H9 (cell line): Measurements from ENCODE around the gene RDH5. TPM values are rescaled to one million over a fixed set of nuclear protein-coding genes. Genes with fewer than 3 reads are reported as not detected.

Source experiments
- DNase-seq: peaks from one replicate; pipeline ENCODE4 v3.0.0-alpha.2; 2017
- H2AFZ ChIP-seq: one replicate; pipeline ENCODE4 v1.6.1; 2013; ENCODE audit warnings: mild to moderate bottlenecking, low read length, control low read depth, moderate library complexity
- H2AK5ac ChIP-seq: 2 replicates; pipeline ENCODE4 v1.6.1; 2013; ENCODE audit warnings: low read length, control low read depth, mixed read lengths; ENCODE audit not compliant: insufficient read length
- H2BK120ac ChIP-seq: one replicate; pipeline ENCODE4 v1.6.1; 2013; ENCODE audit warnings: low read depth, mild to moderate bottlenecking, low read length, control low read depth, inconsistent platforms; ENCODE audit not compliant: poor library complexity, severe bottlenecking
- H2BK12ac ChIP-seq: 2 replicates; pipeline ENCODE4 v1.6.1; 2013; ENCODE audit warnings: low read length, control low read depth, mixed read lengths, low read depth; ENCODE audit not compliant: insufficient read length
- H2BK15ac ChIP-seq: 2 replicates; pipeline ENCODE4 v1.6.1; 2013; ENCODE audit warnings: low read depth, low read length, control low read depth
- H2BK20ac ChIP-seq: one replicate; pipeline ENCODE4 v1.6.1; 2013; ENCODE audit warnings: low read depth, mild to moderate bottlenecking, low read length, control low read depth, inconsistent platforms; ENCODE audit not compliant: poor library complexity, severe bottlenecking
- H2BK5ac ChIP-seq: 2 replicates; pipeline ENCODE4 v1.6.1; 2013; ENCODE audit warnings: low read length, control low read depth, mixed read lengths; ENCODE audit not compliant: insufficient read length
- H3K14ac ChIP-seq: 2 replicates; pipeline ENCODE4 v1.6.1; 2013; ENCODE audit warnings: low read length, control low read depth; ENCODE audit not compliant: insufficient read depth
- H3K18ac ChIP-seq: 2 replicates; pipeline ENCODE4 v1.6.1; 2013; ENCODE audit warnings: low read depth, mild to moderate bottlenecking, mixed read lengths, low read length, control low read depth; ENCODE audit not compliant: insufficient read length
- H3K23ac ChIP-seq: 2 replicates; pipeline ENCODE4 v1.6.1; 2013; ENCODE audit warnings: low read length, control low read depth, mixed read lengths, low read depth; ENCODE audit not compliant: insufficient read length
- H3K23me2 ChIP-seq: 2 replicates; pipeline ENCODE4 v1.6.1; 2013; ENCODE audit warnings: low read depth, mild to moderate bottlenecking, mixed read lengths, low read length, control low read depth; ENCODE audit not compliant: insufficient read length, poor library complexity, severe bottlenecking
- H3K27ac ChIP-seq: 2 replicates; pipeline ENCODE4 v1.5.1; 2013; ENCODE audit warnings: low read length, control low read depth, mixed read lengths, low read depth; ENCODE audit not compliant: insufficient read length
- H3K27me3 ChIP-seq: 2 replicates; pipeline ENCODE4 v1.6.1; 2013; ENCODE audit warnings: low read length, control low read depth, inconsistent platforms; ENCODE audit not compliant: insufficient read depth
- H3K4ac ChIP-seq: 2 replicates; pipeline ENCODE4 v1.6.1; 2013; ENCODE audit warnings: low read depth, mild to moderate bottlenecking, control low read depth, inconsistent platforms, low read length, moderate library complexity
- H3K4me1 ChIP-seq: 2 replicates; pipeline ENCODE4 v1.6.1; 2013; ENCODE audit warnings: low read length, control low read depth, inconsistent platforms; ENCODE audit not compliant: insufficient read depth
- H3K4me2 ChIP-seq: 2 replicates; pipeline ENCODE4 v1.6.1; 2013; ENCODE audit warnings: low read length, control low read depth, mixed read lengths; ENCODE audit not compliant: insufficient read length, insufficient read depth
- H3K56ac ChIP-seq: 2 replicates; pipeline ENCODE4 v1.6.1; 2013; ENCODE audit warnings: low read depth, mild to moderate bottlenecking, mixed read lengths, low read length, control low read depth; ENCODE audit not compliant: insufficient read length
- H3K79me1 ChIP-seq: 2 replicates; pipeline ENCODE4 v1.6.1; 2013; ENCODE audit warnings: low read depth, mild to moderate bottlenecking, moderate library complexity, low read length, control low read depth, inconsistent platforms; ENCODE audit not compliant: insufficient read depth, poor library complexity, severe bottlenecking
- H3K79me2 ChIP-seq: 2 replicates; pipeline ENCODE4 v1.6.1; 2013; ENCODE audit warnings: low read length, control low read depth, inconsistent platforms; ENCODE audit not compliant: insufficient read depth
- H3K9ac ChIP-seq: 2 replicates; pipeline ENCODE4 v1.6.1; 2013; ENCODE audit warnings: low read length, control low read depth, mixed read lengths; ENCODE audit not compliant: insufficient read length; ENCODE audit errors: extremely low read depth
- H3K9me3 ChIP-seq: one replicate; pipeline ENCODE4 v1.6.1; 2013; ENCODE audit warnings: low read depth, low read length, inconsistent platforms; ENCODE audit not compliant: control insufficient read depth
- H3T11ph ChIP-seq: one replicate; pipeline ENCODE4 v1.6.1; 2013; ENCODE audit warnings: mild to moderate bottlenecking, low read length, control low read depth, inconsistent platforms
- H4K20me1 ChIP-seq: one replicate; pipeline ENCODE4 v1.6.1; 2013; ENCODE audit not compliant: control insufficient read depth, insufficient read length, insufficient read depth
- H4K5ac ChIP-seq: 2 replicates; pipeline ENCODE4 v1.6.1; 2013; ENCODE audit warnings: low read depth, mild to moderate bottlenecking, mixed read lengths, low read length, control low read depth; ENCODE audit not compliant: insufficient read length
- H4K8ac ChIP-seq: replicated peaks from 2 replicates; pipeline ENCODE4 v1.6.1; 2013; ENCODE audit warnings: low read length, control low read depth, mixed read lengths, low read depth; ENCODE audit not compliant: insufficient read length
- H4K91ac ChIP-seq: 2 replicates; pipeline ENCODE4 v1.6.1; 2013; ENCODE audit warnings: low read depth, mild to moderate bottlenecking, moderate library complexity, mixed read lengths, low read length, control low read depth; ENCODE audit not compliant: insufficient read length
- H3K27ac Mint-ChIP-seq, 3 experiments: 2 replicates in 2 of 3; 3 replicates in 1 of 3; pipeline ENCODE4 v1.8.0; 2020 to 2021; ENCODE audit warnings: mixed read lengths in 3 of 3, mild to moderate bottlenecking in 1 of 3, moderate library complexity in 1 of 3
- H3K27me3 Mint-ChIP-seq: 2 replicates; pipeline ENCODE4 v1.8.0; 2021; ENCODE audit warnings: low read depth, mild to moderate bottlenecking, moderate library complexity, mixed read lengths
- H3K36me3 Mint-ChIP-seq, 3 experiments: 2 replicates in 2 of 3; 3 replicates in 1 of 3; pipeline ENCODE4 v1.8.0; 2020 to 2021; ENCODE audit warnings: low read depth in 3 of 3, mixed read lengths in 3 of 3; ENCODE audit not compliant: insufficient read depth in 1 of 3
- H3K4me1 Mint-ChIP-seq, 2 experiments: 2 replicates each; pipeline ENCODE4 v1.8.0; 2020; ENCODE audit warnings: mixed read lengths in 2 of 2
- H3K4me3 Mint-ChIP-seq, 2 experiments: 2 replicates in 1 of 2; 3 replicates in 1 of 2; pipeline ENCODE4 v1.8.0; 2020 to 2021; ENCODE audit warnings: mild to moderate bottlenecking in 2 of 2, mixed read lengths in 2 of 2, moderate library complexity in 1 of 2
- H3K9me3 Mint-ChIP-seq, 2 experiments: 2 replicates in 1 of 2; 3 replicates in 1 of 2; pipeline ENCODE4 v1.8.0; 2020; ENCODE audit warnings: mild to moderate bottlenecking in 2 of 2, mixed read lengths in 2 of 2, moderate library complexity in 1 of 2
- WGBS: extraction: QIAGEN DNeasy Blood & Tissue Kit; methylation state at CpG from one replicate; pipeline ENCODE4 v1.1.7; 2013; ENCODE audit warnings: missing lambda C conversion rate, low lambda C conversion rate, mixed read lengths; ENCODE audit not compliant: insufficient read length; ENCODE audit errors: extremely low coverage; 5-methylcytosine and 5-hydroxymethylcytosine counted together
- total RNA-seq: library from RNA; stranded (reverse); gene quantifications from 2 replicates; pipeline ENCODE4 v1.2.1, GENCODE V29; 2021
- TF ChIP-seq, protein P1 (sequence below): fragments of 200-600 bp; sonication (generic); conservative IDR thresholded peaks from 3 replicates; pipeline ENCODE4 v1.8.0; 2021; ENCODE audit warnings: antibody characterized with exemption, mild to moderate bottlenecking

RDH5 gene
- total RNA-seq, 1 experiment from 2014 or later: 6.6 TPM

DNA sequence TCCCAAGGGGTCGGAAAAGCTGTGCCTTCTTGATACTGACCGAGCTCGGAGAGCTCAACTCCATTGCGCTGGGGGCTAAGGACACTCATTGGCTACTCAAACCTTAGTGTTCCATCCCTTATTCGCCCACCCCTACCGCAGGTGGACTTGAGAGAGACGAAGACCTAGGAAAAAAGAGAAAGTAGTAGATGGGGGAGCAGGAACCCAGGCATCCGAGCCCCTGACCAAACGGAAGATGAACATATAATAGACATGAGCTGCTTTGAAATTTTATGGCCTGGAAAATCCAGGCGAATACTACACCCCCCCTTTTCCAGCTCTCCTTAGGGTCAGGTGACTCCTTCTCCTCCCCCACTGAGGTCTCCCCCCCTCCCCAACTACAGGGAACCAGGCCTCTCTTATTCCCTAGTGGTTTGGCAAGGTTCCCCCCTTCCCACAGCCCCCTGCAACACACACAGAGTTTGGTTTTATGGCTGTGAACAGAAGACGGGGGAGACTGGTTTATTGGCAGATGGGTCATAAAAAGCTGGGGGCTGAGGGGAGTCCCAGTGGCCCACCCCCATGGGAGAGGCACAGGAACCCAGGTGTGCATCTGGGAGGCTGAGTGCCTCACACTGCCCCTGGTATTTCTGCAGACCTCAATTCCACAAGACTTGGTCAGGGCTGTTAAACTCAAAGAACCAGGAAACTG lies 24.3 kb downstream of the RDH5 start:
- H3K27me3 Mint-ChIP-seq: peaks cover 8% of the 10 kb centered on the region
- TF ChIP-seq, protein P1, sequence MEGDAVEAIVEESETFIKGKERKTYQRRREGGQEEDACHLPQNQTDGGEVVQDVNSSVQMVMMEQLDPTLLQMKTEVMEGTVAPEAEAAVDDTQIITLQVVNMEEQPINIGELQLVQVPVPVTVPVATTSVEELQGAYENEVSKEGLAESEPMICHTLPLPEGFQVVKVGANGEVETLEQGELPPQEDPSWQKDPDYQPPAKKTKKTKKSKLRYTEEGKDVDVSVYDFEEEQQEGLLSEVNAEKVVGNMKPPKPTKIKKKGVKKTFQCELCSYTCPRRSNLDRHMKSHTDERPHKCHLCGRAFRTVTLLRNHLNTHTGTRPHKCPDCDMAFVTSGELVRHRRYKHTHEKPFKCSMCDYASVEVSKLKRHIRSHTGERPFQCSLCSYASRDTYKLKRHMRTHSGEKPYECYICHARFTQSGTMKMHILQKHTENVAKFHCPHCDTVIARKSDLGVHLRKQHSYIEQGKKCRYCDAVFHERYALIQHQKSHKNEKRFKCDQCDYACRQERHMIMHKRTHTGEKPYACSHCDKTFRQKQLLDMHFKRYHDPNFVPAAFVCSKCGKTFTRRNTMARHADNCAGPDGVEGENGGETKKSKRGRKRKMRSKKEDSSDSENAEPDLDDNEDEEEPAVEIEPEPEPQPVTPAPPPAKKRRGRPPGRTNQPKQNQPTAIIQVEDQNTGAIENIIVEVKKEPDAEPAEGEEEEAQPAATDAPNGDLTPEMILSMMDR: no peak
- H3K9me3 Mint-ChIP-seq: no peaks in the 10 kb centered on the region
- no peak for DNase-seq
- Histone ChIP-seq H3K9me3 (no peaks in the 10 kb centered on the region), H3K9ac (peak overlapping the region; percentile 27), H4K5ac (no peak overlapping the region), H3K23ac (no peak overlapping the region), H3K56ac (no peak overlapping the region), H4K20me1 (no peaks in the 10 kb centered on the region), H2BK20ac (no peak overlapping the region), H3K4me2 (peak overlapping the region; percentile 72), H3K79me2 (peaks cover 6% of the 10 kb centered on the region; the same call in 1 of the 2 replicates), H3T11ph (no peak overlapping the region), H3K23me2 (peaks cover 29% of the 10 kb centered on the region), H2BK5ac (no peak overlapping the region), H3K14ac (no peak overlapping the region), H3K27ac (no peak overlapping the region), H4K8ac (no peak overlapping the region), H3K4ac (no peak overlapping the region), H3K27me3 (no peaks in the 10 kb centered on the region), H2AK5ac (no peak overlapping the region), H3K79me1 (peaks cover 3% of the 10 kb centered on the region), H3K18ac (no peak overlapping the region), H2BK120ac (no peak overlapping the region), H2AFZ (no peak overlapping the region), H2BK15ac (no peak overlapping the region), H2BK12ac (no peak overlapping the region), H3K4me1 (peaks cover 13% of the 10 kb centered on the region), H4K91ac (no peak overlapping the region)
- peak overlapping the region; percentile 96 to 97 for H3K4me3 Mint-ChIP-seq
- peaks cover 53 to 59% of the 10 kb centered on the region in 2 experiments for H3K4me1 Mint-ChIP-seq
- H3K36me3 Mint-ChIP-seq: peaks cover 17 to 26% (median 24%) of the 10 kb centered on the region in 3 experiments; a peak in 6 of 7 replicates
- peak overlapping the region; percentile 68 to 95 (median 95); a peak in 6 of 7 replicates for H3K27ac Mint-ChIP-seq
- no CpG with 5 or more reads among the region's 11 CpGs for WGBS
